ENCODE data around the gene LRCH1.

LRCH1 gene

DNA sequence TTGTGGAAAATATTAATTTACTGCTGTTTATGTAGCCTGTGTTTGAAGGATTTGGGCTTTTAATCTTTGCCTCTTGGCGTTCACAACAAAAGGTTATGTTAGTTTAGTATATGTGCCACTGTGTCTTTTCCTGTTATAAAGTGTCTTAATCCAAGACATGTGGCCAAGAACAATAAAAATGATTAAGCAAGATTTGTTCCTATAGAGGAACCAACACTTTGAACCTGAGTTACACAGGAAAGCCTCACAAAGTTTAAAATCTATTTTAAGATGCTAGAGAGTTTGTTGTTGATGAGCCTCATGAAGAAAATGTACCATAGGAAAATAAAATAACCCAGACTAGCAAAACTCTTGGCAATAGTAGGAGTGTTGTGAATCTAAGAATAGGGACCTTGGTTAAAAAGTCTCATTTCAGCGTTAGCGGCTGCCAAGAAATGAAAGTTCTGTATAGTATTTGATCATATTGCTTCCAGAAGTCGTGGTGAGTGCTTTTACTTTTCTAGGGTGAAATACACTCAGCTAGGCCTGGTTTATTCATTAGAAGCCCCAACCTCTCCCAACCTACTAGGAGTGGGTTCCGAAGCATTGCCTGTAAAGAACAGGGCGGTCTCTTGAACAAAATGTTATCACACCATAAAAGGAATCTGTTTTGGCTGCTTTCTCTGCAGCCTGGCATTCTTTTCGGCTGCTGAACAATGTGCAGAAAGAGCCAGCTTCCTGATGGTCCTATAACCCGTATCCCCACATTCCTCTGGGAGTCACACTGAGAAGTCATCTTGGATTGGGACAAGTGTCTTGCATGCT is 102.6 kb downstream of the LRCH1 start:
- no peak overlapping the region for H2BK15ac ChIP-seq (ENCODE audit: low read depth, poor library complexity, severe bottlenecking)
- H4K8ac ChIP-seq (ENCODE audit: low read length), result no peak overlapping the region
- H3K27me3 ChIP-seq (ENCODE audit: control insufficient read depth in 1 of 2, insufficient read depth in 1 of 2, low read length in 2 of 2), result no peaks in the 10 kb centered on the region
- H3K23ac ChIP-seq (ENCODE audit: low read length in 2 of 2), result no peak overlapping the region
- no peak overlapping the region for H2BK12ac ChIP-seq (ENCODE audit: low read length in 2 of 2)
- H2AFZ ChIP-seq (ENCODE audit: low read depth, low read length), result no peak overlapping the region
- no peak overlapping the region for H2BK120ac ChIP-seq (ENCODE audit: low read depth, low read length)
- H2BK5ac ChIP-seq (ENCODE audit: low read depth, low read length, poor library complexity, severe bottlenecking), result no peak overlapping the region
- H3K9me3 ChIP-seq (ENCODE audit: control insufficient read depth, low read length), result no peaks in the 10 kb centered on the region
- H4K91ac ChIP-seq (ENCODE audit: low read length), result no peak overlapping the region
- H3K14ac ChIP-seq (ENCODE audit: low read length in 2 of 2), result no peak overlapping the region
- H3K36me3 ChIP-seq (ENCODE audit: control insufficient read depth in 1 of 2, insufficient read depth in 2 of 2, low read depth in 1 of 2, low read length in 2 of 2), result peaks cover 3 to 4% of the 10 kb centered on the region in 2 experiments
- H3K18ac ChIP-seq (ENCODE audit: low read depth in 1 of 2, low read length in 2 of 2), result peak overlapping the region in 1 of 2 experiments; percentile 70
- peak overlapping the region; percentile 66 for H3K27ac ChIP-seq (ENCODE audit: low read length, poor library complexity, severe bottlenecking)
- no peak overlapping the region for H3K4ac ChIP-seq (ENCODE audit: low read depth in 1 of 2, low read length in 2 of 2)
- 81% methylated on average over 7 of the region's 8 CpGs for WGBS
- no peak overlapping the region for H3K4me2 ChIP-seq (ENCODE audit: low read length, poor library complexity, severe bottlenecking)
- H3K9ac ChIP-seq (ENCODE audit: low read length), result peak overlapping the region; percentile 37
- no peak overlapping the region for H2AK5ac ChIP-seq (ENCODE audit: low read length, severe bottlenecking)
- peaks cover 4% of the 10 kb centered on the region for H3K79me1 ChIP-seq (replicated peaks; ENCODE audit: low read length, poor library complexity, severe bottlenecking)
- peaks cover 5% of the 10 kb centered on the region for H3K4me1 ChIP-seq (ENCODE audit: control insufficient read depth, insufficient read depth, low read depth, low read length)
- no peak for DNase-seq
- H3K4me3 ChIP-seq (ENCODE audit: insufficient read depth in 1 of 2, low read depth in 1 of 2, low read length in 2 of 2), result peak overlapping the region in 1 of 2 experiments; percentile 30

DNA sequence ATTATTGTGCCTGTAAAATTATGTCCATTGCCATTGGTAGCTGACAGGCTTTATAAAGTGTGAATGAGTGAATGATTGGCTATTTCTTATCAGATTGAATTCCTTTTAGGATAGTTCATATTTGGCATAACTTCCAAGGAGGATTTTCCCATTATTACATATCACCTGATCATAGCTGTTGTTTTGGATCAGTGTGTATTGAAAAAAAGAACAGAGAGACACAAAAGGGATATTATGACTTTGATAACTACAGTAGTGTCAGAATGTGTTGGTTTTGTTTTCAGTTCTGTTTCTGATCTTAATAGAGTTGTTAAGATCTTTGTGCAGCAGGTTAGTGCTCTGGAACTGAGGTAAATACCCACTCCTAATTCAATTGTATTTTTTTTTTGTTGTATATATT is 103.8 kb downstream of the LRCH1 start:
- no peak overlapping the region for H4K8ac ChIP-seq (ENCODE audit: low read length)
- peaks cover 5% of the 10 kb centered on the region for H3K4me1 ChIP-seq (ENCODE audit: control insufficient read depth, insufficient read depth, low read depth, low read length)
- no peak overlapping the region for H3K23ac ChIP-seq (ENCODE audit: low read length in 2 of 2)
- no peak overlapping the region for H2AFZ ChIP-seq (ENCODE audit: low read depth, low read length)
- no peaks in the 10 kb centered on the region for H3K27me3 ChIP-seq (ENCODE audit: control insufficient read depth in 1 of 2, insufficient read depth in 1 of 2, low read length in 2 of 2)
- DNase-seq, result no peak
- no peak overlapping the region for H3K4me2 ChIP-seq (ENCODE audit: low read length, poor library complexity, severe bottlenecking)
- no peak overlapping the region for H3K9ac ChIP-seq (ENCODE audit: low read length)
- H3K27ac ChIP-seq (ENCODE audit: low read length, poor library complexity, severe bottlenecking), result no peak overlapping the region
- H3K79me1 ChIP-seq (replicated peaks; ENCODE audit: low read length, poor library complexity, severe bottlenecking), result peaks cover 6% of the 10 kb centered on the region
- H2BK12ac ChIP-seq (ENCODE audit: low read length in 2 of 2), result no peak overlapping the region
- H3K4me3 ChIP-seq (ENCODE audit: insufficient read depth in 1 of 2, low read depth in 1 of 2, low read length in 2 of 2), result no peak overlapping the region
- no peak overlapping the region for H3K14ac ChIP-seq (ENCODE audit: low read length in 2 of 2)
- no peak overlapping the region for H4K91ac ChIP-seq (ENCODE audit: low read length)
- no peak overlapping the region for H2BK15ac ChIP-seq (ENCODE audit: low read depth, poor library complexity, severe bottlenecking)
- H2BK5ac ChIP-seq (ENCODE audit: low read depth, low read length, poor library complexity, severe bottlenecking), result no peak overlapping the region
- no peak overlapping the region for H3K4ac ChIP-seq (ENCODE audit: low read depth in 1 of 2, low read length in 2 of 2)
- no peak overlapping the region for H3K18ac ChIP-seq (ENCODE audit: low read depth in 1 of 2, low read length in 2 of 2)
- no peaks in the 10 kb centered on the region for H3K9me3 ChIP-seq (ENCODE audit: control insufficient read depth, low read length)
- H2AK5ac ChIP-seq (ENCODE audit: low read length, severe bottlenecking), result no peak overlapping the region
- no peak overlapping the region for H2BK120ac ChIP-seq (ENCODE audit: low read depth, low read length)
- peaks cover 3 to 4% of the 10 kb centered on the region in 2 experiments for H3K36me3 ChIP-seq (ENCODE audit: control insufficient read depth in 1 of 2, insufficient read depth in 2 of 2, low read depth in 1 of 2, low read length in 2 of 2)

DNA sequence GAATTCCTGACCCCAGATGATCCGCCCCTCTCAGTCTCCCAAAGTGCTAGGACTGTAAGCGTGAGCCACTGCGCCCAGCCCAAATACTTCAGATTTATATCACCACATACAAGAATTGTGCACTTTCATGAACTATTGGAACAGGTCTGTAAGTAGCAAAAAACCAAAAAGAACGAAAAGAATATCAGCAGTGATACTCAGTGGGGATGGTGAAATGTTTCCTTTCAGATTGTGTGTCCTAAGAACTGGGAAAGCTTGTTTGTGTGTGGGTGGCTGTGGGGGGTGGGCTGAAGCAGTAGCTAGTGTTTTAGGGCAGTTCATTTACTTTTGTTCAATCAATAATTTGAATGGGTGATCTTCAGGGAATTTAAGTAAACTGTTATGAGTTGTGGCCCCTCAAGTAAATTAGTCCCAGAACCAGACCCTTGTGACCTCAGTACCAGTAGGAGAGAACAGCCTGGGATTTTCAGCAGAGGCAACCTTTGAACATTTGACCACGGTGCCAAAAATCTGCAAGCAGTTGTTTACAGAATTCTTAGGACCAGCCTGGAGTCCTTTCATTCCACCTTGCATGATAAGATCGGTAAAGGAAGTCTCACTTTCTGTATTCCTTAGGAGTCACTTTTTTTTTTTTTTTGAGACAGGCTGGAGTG is 106.6 kb downstream of the LRCH1 start:
- no peak overlapping the region for H3K4me3 ChIP-seq (ENCODE audit: insufficient read depth in 1 of 2, low read depth in 1 of 2, low read length in 2 of 2)
- no peaks in the 10 kb centered on the region for H3K9me3 ChIP-seq (ENCODE audit: control insufficient read depth, low read length)
- H3K4me1 ChIP-seq (ENCODE audit: control insufficient read depth, insufficient read depth, low read depth, low read length), result peaks cover 5% of the 10 kb centered on the region
- no peak overlapping the region for H2BK120ac ChIP-seq (ENCODE audit: low read depth, low read length)
- no peak overlapping the region for H2BK15ac ChIP-seq (ENCODE audit: low read depth, poor library complexity, severe bottlenecking)
- no peak overlapping the region for H3K18ac ChIP-seq (ENCODE audit: low read depth in 1 of 2, low read length in 2 of 2)
- H3K9ac ChIP-seq (ENCODE audit: low read length), result no peak overlapping the region
- H2BK12ac ChIP-seq (ENCODE audit: low read length in 2 of 2), result no peak overlapping the region
- H4K91ac ChIP-seq (ENCODE audit: low read length), result no peak overlapping the region
- H2AK5ac ChIP-seq (ENCODE audit: low read length, severe bottlenecking), result no peak overlapping the region
- no peak overlapping the region for H3K14ac ChIP-seq (ENCODE audit: low read length in 2 of 2)
- no peaks in the 10 kb centered on the region for H3K27me3 ChIP-seq (ENCODE audit: control insufficient read depth in 1 of 2, insufficient read depth in 1 of 2, low read length in 2 of 2)
- H3K36me3 ChIP-seq (ENCODE audit: control insufficient read depth in 1 of 2, insufficient read depth in 2 of 2, low read depth in 1 of 2, low read length in 2 of 2), result no peaks in the 10 kb centered on the region
- H3K79me1 ChIP-seq (replicated peaks; ENCODE audit: low read length, poor library complexity, severe bottlenecking), result peaks cover 4% of the 10 kb centered on the region
- 95% methylated on average over 6 of the region's 6 CpGs for WGBS
- no peak overlapping the region for H4K8ac ChIP-seq (ENCODE audit: low read length)
- no peak for DNase-seq
- no peak overlapping the region for H3K23ac ChIP-seq (ENCODE audit: low read length in 2 of 2)
- no peak overlapping the region for H2BK5ac ChIP-seq (ENCODE audit: low read depth, low read length, poor library complexity, severe bottlenecking)
- H2AFZ ChIP-seq (ENCODE audit: low read depth, low read length), result no peak overlapping the region
- no peak overlapping the region for H3K27ac ChIP-seq (ENCODE audit: low read length, poor library complexity, severe bottlenecking)
- H3K4me2 ChIP-seq (ENCODE audit: low read length, poor library complexity, severe bottlenecking), result no peak overlapping the region
- no peak overlapping the region for H3K4ac ChIP-seq (ENCODE audit: low read depth in 1 of 2, low read length in 2 of 2)

DNA sequence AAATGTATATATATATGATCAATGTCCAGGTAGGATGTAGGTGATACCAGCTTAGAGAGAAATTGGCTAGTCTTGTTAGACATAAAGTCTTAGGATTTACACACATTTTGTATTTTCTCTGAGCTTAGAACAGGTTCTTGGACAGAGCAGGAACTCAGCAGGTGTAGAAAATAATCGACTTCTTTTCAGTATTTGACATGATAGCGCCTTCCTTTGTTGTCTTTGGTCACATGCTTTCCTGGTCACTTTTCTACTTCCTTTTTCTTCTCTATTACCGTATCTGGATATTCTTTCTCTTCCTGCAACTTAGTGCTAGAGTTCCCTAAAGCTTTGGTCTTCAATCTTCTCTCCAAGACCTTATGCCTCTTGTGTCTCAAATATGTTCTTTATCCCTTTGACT is 107.4 kb downstream of the LRCH1 start:
- 96% methylated on average over 3 of the region's 3 CpGs for WGBS
- H3K27ac ChIP-seq (ENCODE audit: low read length, poor library complexity, severe bottlenecking), result no peak overlapping the region
- H2AFZ ChIP-seq (ENCODE audit: low read depth, low read length), result no peak overlapping the region
- peaks cover 6% of the 10 kb centered on the region for H3K4me1 ChIP-seq (ENCODE audit: control insufficient read depth, insufficient read depth, low read depth, low read length)
- H4K91ac ChIP-seq (ENCODE audit: low read length), result no peak overlapping the region
- no peak overlapping the region for H3K23ac ChIP-seq (ENCODE audit: low read length in 2 of 2)
- no peak overlapping the region for H3K4ac ChIP-seq (ENCODE audit: low read depth in 1 of 2, low read length in 2 of 2)
- H3K4me3 ChIP-seq (ENCODE audit: insufficient read depth in 1 of 2, low read depth in 1 of 2, low read length in 2 of 2), result no peak overlapping the region
- no peak overlapping the region for H3K9ac ChIP-seq (ENCODE audit: low read length)
- H3K14ac ChIP-seq (ENCODE audit: low read length in 2 of 2), result no peak overlapping the region
- H3K36me3 ChIP-seq (ENCODE audit: control insufficient read depth in 1 of 2, insufficient read depth in 2 of 2, low read depth in 1 of 2, low read length in 2 of 2), result no peaks in the 10 kb centered on the region
- H4K8ac ChIP-seq (ENCODE audit: low read length), result no peak overlapping the region
- peaks cover 4% of the 10 kb centered on the region for H3K79me1 ChIP-seq (replicated peaks; ENCODE audit: low read length, poor library complexity, severe bottlenecking)
- no peak overlapping the region for H3K4me2 ChIP-seq (ENCODE audit: low read length, poor library complexity, severe bottlenecking)
- no peaks in the 10 kb centered on the region for H3K9me3 ChIP-seq (ENCODE audit: control insufficient read depth, low read length)
- no peak overlapping the region for H2BK12ac ChIP-seq (ENCODE audit: low read length in 2 of 2)
- no peak overlapping the region for H2BK120ac ChIP-seq (ENCODE audit: low read depth, low read length)
- no peak overlapping the region for H2BK15ac ChIP-seq (ENCODE audit: low read depth, poor library complexity, severe bottlenecking)
- no peak overlapping the region for H2AK5ac ChIP-seq (ENCODE audit: low read length, severe bottlenecking)
- DNase-seq, result no peak
- no peak overlapping the region for H2BK5ac ChIP-seq (ENCODE audit: low read depth, low read length, poor library complexity, severe bottlenecking)
- H3K27me3 ChIP-seq (ENCODE audit: control insufficient read depth in 1 of 2, insufficient read depth in 1 of 2, low read length in 2 of 2), result no peaks in the 10 kb centered on the region
- H3K18ac ChIP-seq (ENCODE audit: low read depth in 1 of 2, low read length in 2 of 2), result no peak overlapping the region
